ENCODE data around the gene TENM4.

The TENM4 gene

GRCh38 chr11:79418241-79418640 is 22.6 kb downstream of the TENM4 start:
- POLR2A ChIA-PET, result no interaction called here
- DNase-seq (ENCODE audit: extremely low spot score), result no peak
- no peak for TF ChIP-seq CTCF (IDR thresholded peaks at IDR 0.05; ENCODE audit: control extremely low read depth, extremely low read depth, low read depth, missing control alignments)
- CTCF ChIA-PET, result no interaction called here

DNA sequence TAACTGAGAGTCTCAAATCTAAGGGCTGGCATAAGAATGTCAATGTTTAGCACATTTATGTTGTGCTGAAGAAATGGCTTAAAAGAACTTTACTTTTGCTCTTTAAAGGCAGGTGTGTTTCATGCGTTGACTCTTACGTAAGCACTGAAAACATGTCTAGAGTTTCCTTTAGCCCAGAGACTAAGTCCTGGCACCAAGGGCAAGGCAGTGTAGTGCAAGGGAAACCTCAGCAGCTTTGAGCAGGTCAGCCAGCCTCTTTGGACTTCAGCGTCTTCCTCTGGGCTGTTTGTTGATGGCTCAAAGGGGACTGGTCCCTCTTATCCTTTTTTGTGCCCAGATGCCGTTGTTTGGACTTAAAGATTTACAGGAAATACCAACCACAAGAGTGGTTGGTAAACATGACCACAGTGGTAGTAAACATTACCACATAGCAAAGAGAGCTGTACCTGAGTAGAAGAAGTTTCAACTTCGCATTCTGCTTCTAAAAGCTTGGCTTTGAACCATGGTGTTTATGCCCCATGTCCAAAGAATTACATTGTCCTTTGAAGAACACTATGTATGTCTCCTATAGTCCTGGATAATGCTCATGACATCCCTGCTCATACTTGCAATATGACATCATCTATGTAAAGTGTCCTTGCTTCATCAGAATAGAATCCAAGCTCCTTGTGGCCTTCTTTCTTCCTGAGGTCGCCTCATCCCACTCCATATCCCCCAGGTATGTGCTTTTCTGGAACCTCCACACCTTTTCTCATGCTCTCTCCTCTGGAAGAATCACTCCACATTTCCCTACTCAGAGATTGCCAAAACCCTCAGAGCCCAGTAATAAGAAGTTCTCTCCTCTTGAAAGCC is 23.5 kb downstream of the TENM4 start:
- TF ChIP-seq CTCF (IDR thresholded peaks at IDR 0.05; ENCODE audit: control extremely low read depth, extremely low read depth, low read depth, missing control alignments), result no peak
- DNase-seq (ENCODE audit: extremely low spot score), result no peak
- ChIA-PET CTCF (interaction anchor here (0.9 kb wide), 2 partner anchors 9 to 17 kb away, joined by 3 read pairs; no protein-coding TSS in a partner anchor), POLR2A (no interaction called here)

DNA sequence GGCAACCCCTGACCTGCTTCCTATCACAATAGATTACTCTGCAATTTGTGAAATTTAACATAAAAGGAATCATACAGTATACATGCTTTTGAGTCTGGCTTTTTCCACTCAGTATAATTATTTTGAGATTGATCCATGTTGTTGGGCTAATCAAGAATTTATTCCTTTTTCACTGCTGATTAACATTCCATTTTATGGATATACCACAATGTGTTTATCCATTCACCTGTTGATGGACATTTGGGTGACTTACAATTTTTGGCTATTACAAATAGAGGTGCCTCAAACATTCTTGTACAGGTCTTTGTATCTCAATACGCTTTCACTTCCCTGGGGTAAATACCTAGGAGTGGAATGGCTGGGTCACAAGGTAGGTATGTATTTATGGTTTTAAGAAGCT is 24.9 kb downstream of the TENM4 start:
- ChIA-PET POLR2A (no interaction called here), CTCF (interaction anchor here (1.0 to 1.1 kb wide), 2 partner anchors 15 to 24 kb away, joined by 3 read pairs; no protein-coding TSS in a partner anchor)
- DNase-seq (ENCODE audit: extremely low spot score), result no peak
- no peak for TF ChIP-seq CTCF (IDR thresholded peaks at IDR 0.05; ENCODE audit: control extremely low read depth, extremely low read depth, low read depth, missing control alignments)

- no peak for TF ChIP-seq CTCF (IDR thresholded peaks at IDR 0.05; ENCODE audit: control extremely low read depth, extremely low read depth, low read depth, missing control alignments)
- ChIA-PET CTCF (interaction anchor here (1.0 to 1.1 kb wide), 2 partner anchors 14 to 25 kb away, joined by 3 read pairs; no protein-coding TSS in a partner anchor), POLR2A (no interaction called here)
- no peak for DNase-seq (ENCODE audit: extremely low spot score)
Observed at GRCh38 chr11:79415411-79415810, 25.4 kb downstream of the TENM4 start.

DNA sequence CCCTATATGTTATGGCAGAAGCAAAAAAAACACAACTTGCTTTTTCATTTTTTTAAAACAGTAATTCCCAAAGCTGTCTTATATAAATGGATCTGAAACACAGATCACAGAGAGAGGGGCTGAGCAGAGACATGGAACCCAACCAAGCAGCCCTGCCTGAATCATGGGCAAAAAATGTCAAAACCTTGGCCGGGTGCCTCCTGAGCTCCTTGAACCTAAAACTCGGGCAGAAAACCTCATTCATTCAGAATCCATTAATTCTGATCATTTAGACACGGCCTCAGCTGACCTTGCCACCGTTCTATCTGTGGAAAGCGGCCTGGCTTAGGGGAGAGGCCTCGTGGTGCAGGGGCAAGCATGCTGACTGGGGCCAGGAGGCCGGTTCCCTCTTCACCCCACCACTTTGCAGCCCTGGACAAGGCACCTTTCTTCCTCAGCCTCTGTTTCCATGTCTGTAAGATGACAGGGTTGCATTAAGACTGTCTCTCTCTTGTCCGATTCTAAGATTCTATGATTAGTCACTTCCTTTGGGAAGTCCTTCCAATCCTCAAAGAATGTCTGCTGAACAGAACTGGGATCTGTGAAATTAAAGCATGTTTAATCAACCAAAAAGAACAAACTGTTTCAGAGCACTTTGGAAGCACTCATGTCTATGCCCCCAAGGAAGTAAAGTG is 26.0 kb downstream of the TENM4 start:
- CTCF ChIA-PET, result interaction anchor here (2.3 kb wide), 1 partner anchor 14 kb away, joined by 9 read pairs; no protein-coding TSS in a partner anchor
- no peak for TF ChIP-seq CTCF (IDR thresholded peaks at IDR 0.05; ENCODE audit: control extremely low read depth, extremely low read depth, low read depth, missing control alignments)
- DNase-seq (ENCODE audit: extremely low spot score), result no peak
- POLR2A ChIA-PET, result no interaction called here

- DNase-seq (ENCODE audit: extremely low spot score), result no peak
- ChIA-PET POLR2A (no interaction called here), CTCF (interaction anchor here (2.3 to 2.5 kb wide), 2 partner anchors 13 to 80 kb away, joined by 7 to 9 read pairs; no protein-coding TSS in a partner anchor)
Observed at GRCh38 chr11:79414041-79414440, 26.8 kb downstream of the TENM4 start.

More at GRCh38 chr11:79414041-79414440, 26.8 kb downstream of the TENM4 start:
- no peak for TF ChIP-seq CTCF (IDR thresholded peaks at IDR 0.05; ENCODE audit: control extremely low read depth, extremely low read depth, low read depth, missing control alignments)
